GM21360 (cell line): ENCODE data around the gene BEX1.
"Not testable (repeated sequence)": the region's sequence is repeated elsewhere in the genome, so short reads cannot be mapped to it uniquely, and the experiment has no call there.

Experiments used
- ATAC-seq: cut with Tn5 transposase; IDR thresholded peaks from one replicate; pipeline ENCODE4 v1.9.1; 2021; ENCODE audit warnings: mild to moderate bottlenecking, moderate library complexity; ENCODE audit not compliant: unreplicated experiment

Gene BEX1

DNA sequence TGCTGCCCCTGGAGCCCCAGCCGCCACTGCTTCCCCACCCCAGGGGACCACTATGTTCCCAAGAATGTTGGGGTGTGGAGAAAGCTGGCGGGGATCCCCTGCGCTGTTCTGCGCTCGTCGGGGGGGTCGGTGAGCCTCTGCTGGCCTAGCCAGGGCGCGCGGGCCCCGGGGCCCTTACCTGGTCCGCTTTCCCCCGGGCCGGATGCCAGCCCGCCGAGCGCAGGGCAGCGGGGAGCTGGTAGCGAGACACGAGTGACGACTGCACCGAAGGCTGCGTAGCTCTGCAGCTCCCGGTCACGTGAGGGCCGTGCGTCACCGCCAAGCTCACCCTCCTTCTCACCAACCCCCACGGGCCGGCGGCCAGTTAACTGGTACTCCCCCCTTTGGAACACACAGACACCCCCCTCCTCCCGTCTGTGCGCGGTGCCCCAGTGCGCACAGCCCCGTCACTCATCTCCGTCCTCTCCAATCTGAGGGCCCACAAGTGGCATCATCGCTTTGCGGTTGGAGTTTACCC lies at the start of gene BEX1:
Gene BEX1, minus strand, starts transcription at position 254 of the 517 bp plus-strand sequence. CDS start 897 bp downstream, outside the sequence.
- ATAC-seq = no peak

- ATAC-seq = not testable (repeated sequence)
Measured at GRCh38 chrX:103109497-103109896, 45.5 kb upstream of the BEX1 start.

DNA sequence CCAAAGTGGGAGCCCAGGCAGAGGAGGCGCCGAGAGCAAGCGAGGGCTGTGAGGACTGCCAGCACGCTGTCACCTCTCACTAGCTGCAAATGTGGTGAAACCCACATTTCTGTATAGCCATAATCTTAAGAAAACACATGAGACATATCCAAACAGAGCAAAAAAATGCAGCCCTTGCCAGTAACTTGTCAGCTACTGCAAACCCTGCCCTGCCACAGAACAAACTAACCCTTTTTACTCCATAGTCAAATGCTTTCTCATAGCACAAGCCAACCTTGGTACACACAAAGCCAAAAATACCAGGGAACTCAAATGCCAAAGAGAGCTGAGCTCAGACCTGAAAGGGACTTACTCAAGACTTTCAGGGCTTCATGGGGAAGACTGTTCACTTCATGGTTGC lies 43.9 kb upstream of the BEX1 start:
- no peak for ATAC-seq

- ATAC-seq = not testable (repeated sequence)
Measured at GRCh38 chrX:103107227-103107737, 43.3 kb upstream of the BEX1 start.

- not testable (repeated sequence) for ATAC-seq
Measured at GRCh38 chrX:103104370-103104769, 40.4 kb upstream of the BEX1 start.

DNA sequence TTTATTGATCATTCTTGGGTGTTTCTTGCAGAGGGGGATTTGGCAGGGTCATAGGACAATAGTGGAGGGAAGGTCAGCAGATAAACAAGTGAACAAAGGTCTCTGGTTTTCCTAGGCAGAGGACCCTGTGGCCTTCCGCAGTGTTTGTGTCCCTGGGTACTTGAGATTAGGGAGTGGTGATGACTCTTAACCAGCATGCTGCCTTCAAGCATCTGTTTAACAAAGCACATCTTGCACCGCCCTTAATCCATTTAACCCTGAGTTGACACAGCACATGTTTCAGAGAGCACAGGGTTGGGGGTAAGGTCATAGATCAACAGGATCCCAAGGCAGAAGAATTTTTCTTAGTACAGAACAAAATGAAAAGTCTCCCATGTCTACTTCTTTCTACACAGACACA lies 39.9 kb upstream of the BEX1 start:
- ATAC-seq = not testable (repeated sequence)

GRCh38 chrX:103101299-103102042 lies 37.5 kb upstream of the BEX1 start:
- no peak for ATAC-seq

GRCh38 chrX:103100484-103100883 lies 36.5 kb upstream of the BEX1 start:
- ATAC-seq = no peak

- ATAC-seq = no peak
Measured at GRCh38 chrX:103099691-103100090, 35.7 kb upstream of the BEX1 start.

GRCh38 chrX:103098488-103098887 lies 34.5 kb upstream of the BEX1 start:
- ATAC-seq = no peak

- ATAC-seq = no peak
Measured at GRCh38 chrX:103092942-103093341, 29.0 kb upstream of the BEX1 start, which contains the start of gene NXF3. TSS of gene NXF3 (minus strand) at chrX:103093143. CDS start at chrX:103093023, 120 bp downstream.

DNA sequence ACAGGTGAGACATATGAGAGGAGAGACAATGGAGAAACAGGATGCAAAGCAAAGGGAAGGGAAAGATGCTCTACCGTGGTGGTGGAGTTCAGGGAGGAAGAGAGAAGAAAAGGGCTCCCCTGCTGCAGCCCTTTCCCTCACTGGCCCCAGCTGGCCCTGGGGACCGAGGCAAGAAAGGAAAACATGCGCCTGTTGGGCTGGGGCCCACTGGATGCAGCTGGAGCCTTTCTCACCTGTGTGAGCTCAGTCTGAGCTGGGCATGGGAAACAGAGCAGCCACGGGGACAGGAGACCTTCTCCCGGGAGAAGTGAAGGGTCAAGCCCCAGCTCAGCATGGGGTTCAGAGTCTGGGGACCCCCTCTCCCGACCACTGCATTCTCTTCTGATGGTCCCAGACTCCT lies 17.1 kb upstream of the BEX1 start:
- ATAC-seq = no peak

- ATAC-seq = no peak
Measured at GRCh38 chrX:103073467-103073866, 9.5 kb upstream of the BEX1 start.

DNA sequence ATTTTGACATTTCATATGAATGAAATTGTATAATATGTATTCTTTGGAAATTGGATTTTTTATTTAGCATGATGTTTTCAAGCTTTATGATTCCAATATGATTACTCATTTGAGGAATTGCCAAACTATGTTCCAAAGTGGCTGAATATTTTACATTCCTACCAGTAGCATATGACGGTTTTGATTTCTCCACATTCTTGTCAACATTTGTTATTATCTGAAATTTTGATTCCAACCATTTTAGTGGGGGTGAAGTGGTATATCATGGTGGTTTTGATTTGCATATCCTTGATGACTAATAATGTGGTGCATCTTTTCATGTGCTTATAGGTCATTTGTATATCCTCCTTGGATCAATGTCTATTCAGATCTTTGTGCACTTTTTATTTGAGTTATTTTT lies 2.6 kb upstream of the BEX1 start:
- no peak for ATAC-seq

- no peak for ATAC-seq
Measured at GRCh38 chrX:103063191-103063845, 653 bp downstream of the BEX1 start.

- ATAC-seq = no peak
Measured at GRCh38 chrX:103061486-103061885, 2.5 kb downstream of the BEX1 start.

DNA sequence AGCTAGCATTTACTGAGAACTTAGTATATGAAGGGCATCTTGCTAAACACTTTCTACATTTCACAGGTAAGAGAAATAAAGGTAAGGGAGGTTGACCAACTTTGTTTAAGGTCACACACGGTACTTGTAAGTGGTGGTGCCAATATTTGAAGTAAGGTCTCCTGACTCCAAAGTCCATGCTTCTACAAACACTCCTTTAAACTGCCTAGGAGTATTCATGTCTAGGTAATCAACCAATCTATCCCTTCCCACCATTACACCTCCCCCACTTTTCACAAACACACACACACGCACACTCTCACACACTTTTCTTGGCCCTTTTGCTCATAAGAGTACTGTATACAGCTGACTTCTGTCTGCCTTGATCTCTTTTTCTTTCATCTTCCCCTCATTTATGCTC lies 7.1 kb downstream of the BEX1 start:
- ATAC-seq = no peak

DNA sequence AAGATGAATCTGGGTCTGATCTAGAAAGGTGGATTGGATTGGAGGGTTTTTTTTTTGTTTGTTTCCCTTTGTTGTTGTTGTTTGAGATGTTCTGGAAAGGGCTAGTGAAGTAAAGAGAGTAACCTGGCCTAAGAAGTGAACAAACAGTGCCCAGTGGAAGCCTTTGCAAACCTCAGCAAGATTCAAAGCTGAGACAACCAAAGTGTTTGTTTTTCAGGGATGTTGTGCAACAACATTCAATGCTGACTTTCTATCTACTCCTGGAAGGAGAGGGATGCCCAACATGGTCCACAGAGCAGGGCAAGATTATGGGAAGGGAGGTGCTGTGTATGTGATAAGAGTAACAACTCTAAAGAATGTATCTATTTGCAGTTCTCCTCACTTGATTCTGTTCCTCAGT lies 11.3 kb downstream of the BEX1 start:
- no peak for ATAC-seq

GRCh38 chrX:103051260-103051789 lies 12.6 kb downstream of the BEX1 start:
- no peak for ATAC-seq

GRCh38 chrX:103033371-103033770 lies 30.6 kb downstream of the BEX1 start:
- ATAC-seq = not testable (repeated sequence)

GRCh38 chrX:103017542-103017941 lies 46.4 kb downstream of the BEX1 start:
- ATAC-seq = no peak

GRCh38 chrX:103012945-103013344 lies 51.0 kb downstream of the BEX1 start:
- ATAC-seq = no peak
